HG02571 (cell line): ENCODE results near the gene CWC15.
"Not testable (repeated sequence)": the region's sequence is repeated elsewhere in the genome, so short reads cannot be mapped to it uniquely, and the experiment has no call there.

Experiments used
- ATAC-seq: cut with Tn5 transposase; IDR thresholded peaks from one replicate; pipeline ENCODE4 v1.9.1; 2021; ENCODE audit warnings: mild to moderate bottlenecking, moderate library complexity; ENCODE audit not compliant: unreplicated experiment

CWC15 gene

GRCh38 chr11:94956963-94957362 lies 16.4 kb downstream of the CWC15 start:
- no peak for ATAC-seq

- no peak for ATAC-seq
These were observed 18.6 kb downstream of the CWC15 start for GRCh38 chr11:94954753-94955152.

DNA sequence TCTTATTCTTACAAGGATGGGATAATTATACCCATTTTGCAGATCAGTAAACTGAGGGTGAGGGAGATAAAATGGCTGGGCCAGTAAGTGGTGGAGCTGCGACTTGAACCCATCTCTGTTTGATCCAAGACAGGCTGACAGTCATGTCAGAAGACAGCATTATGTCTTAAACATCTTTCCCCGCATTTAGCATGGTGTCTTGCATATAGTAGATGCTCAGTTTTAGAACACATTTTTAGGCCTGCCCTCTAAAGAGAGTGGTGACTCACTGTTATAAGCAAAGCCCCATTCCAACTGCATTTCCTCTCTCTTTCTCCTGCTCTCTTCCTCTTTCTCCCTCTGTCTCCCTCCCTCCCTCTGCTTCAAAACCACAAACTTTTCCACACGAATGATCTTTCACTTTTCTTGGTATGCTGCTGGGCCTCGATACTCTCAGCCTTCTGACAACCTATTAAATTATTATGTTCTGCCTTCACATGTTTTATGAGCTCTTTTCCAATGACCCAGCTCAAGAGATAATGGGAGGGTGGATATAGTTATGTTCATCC lies 25.2 kb downstream of the CWC15 start:
- ATAC-seq = no peak

DNA sequence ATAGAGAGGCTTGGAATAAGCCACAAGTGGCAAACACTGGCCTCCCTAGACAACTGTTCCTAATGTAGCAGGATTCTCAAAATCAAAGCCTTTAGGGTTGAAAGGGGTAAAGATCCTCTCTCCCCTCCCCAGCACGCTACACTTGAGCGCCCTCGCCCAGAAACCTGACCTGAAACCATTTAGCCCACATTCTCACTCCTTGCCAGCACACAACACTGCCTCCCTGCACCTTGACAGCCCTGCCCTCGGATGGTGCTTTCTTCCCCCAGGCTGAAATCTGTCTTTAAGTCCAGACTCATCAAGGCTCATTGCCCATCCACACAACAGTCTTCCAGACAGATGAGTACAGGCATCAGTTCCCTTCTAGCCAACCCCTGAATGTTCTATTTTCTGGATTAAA lies 26.5 kb downstream of the CWC15 start:
- ATAC-seq = no peak

- ATAC-seq = no peak
These were observed 32.2 kb downstream of the CWC15 start for GRCh38 chr11:94941131-94941530.

DNA sequence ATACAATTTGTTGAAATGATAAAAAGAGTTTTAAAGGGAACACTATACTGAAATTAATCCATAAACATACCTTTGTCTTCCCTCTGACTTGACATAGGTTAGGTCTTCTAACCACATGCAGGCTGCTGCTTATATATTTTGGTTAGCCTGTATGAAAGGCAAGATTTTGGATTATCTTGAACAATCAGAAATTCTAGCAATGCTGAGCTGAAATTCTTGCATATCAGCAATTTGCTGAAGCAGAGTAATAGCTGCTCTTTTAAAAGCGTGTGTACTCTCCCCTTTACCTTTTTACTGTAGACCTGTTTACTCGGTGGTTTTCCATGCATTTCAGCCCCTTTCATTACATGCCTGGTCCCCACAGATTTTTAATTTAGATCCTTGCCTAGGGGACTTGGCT lies 34.0 kb downstream of the CWC15 start:
- no peak for ATAC-seq

GRCh38 chr11:94938095-94939055 lies 35.0 kb downstream of the CWC15 start:
- no peak for ATAC-seq

DNA sequence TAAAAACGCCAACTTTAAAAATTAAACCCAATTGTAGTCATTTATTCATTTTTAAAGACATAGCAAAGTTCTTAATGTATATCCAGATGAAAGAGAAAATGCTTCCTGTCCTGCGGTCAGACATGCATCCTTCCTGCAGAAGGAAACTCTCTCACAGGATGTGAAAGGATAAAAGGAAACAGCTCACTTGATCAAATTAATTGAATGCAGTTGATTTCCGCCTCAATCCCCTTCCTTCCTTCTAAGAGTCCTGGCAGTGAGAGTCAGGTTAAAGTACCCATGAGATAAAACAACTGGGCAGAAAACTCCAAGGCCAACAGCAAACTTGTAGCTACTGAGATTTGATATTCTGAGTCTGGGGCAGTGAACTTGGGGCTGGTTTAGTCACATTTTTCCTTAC lies 38.5 kb downstream of the CWC15 start:
- no peak for ATAC-seq

GRCh38 chr11:94934362-94934761 lies 39.0 kb downstream of the CWC15 start:
- ATAC-seq = no peak

GRCh38 chr11:94933223-94934130 lies 39.9 kb downstream of the CWC15 start:
- no peak for ATAC-seq

GRCh38 chr11:94932503-94932902 lies 40.9 kb downstream of the CWC15 start:
- ATAC-seq = no peak

DNA sequence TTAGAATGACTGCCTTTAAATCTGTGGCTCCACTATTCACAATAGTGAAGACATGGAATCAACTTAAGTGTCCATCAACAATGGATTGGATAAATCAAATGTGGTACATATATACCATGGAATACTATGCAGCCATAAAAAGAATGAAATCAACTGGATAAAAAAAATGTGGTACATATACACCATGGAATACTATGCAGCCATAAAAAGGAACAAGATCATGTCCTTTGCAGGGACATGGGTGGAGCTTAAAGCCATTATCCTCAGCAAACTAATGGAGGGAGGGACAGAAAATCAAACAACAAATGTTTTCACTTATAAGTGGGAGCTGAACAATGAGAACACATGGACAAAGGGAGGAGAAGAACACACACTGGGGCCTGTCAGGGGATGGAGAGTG lies 41.3 kb downstream of the CWC15 start:
- ATAC-seq = not testable (repeated sequence)

DNA sequence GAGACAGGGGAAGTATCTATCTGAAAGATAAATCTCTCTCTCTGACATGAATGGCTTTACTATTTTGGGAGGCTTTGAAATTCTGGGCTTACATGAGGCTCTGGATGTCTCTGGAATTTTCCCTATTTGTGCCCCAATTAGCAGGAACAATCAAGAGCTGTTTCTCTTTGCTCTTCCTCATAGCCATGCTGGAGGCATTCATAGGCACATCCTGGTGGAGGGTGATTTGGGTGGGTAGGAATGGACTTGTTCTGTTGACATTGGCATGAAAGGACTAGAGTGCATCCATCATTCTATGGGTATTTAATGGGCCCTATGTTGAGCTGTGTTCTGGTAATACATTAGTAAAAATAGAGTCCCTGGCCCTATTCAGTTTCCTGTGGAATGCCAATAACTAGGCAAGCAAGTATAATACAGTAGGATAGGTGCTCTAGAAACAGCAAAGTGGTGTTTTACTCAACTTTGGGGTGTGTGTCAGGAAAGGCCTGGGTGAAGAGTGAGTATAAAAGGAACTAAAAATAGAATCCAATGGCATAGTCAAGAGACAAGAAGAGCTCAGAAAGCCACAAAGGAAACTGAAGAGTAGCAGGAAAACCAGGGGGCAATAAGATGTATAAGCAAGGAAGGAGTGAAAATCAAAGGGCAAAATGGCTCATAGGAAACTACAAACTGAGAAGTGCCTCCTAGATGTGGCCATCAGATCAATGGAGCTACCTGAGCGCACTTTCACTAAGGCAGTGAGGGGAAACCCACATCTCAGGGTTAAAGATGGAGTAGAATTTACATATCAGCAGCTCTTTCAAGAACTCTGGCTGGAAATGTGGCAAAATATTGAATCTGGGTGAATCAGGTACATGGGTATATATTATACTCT lies 45.0 kb downstream of the CWC15 start:
- no peak for ATAC-seq

DNA sequence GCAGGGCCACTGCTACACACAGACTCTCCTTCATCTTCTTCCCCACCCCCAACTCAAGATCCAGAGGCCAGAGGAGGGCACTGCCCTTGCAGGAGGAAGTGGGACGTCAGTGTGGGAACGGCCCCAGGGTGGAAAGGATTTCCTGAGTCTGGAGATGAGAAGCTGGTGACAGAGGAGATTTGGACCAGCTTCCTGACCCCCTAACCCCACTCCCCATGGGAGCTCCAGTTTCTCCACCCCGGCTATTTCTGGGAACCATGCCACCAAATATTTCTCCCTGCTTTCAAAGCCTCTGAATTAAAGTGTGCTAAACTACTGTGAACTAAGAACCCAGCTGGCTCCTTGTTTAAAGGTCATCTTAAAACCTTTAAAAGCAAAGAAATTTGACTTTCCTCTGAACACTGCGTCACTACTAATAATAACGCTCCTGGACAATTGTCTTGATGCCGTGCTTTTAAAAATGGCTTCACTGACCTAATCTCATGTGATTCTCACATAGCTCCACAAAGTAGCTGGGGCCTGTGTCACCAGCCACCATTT lies 46.6 kb downstream of the CWC15 start:
- no peak for ATAC-seq

- no peak for ATAC-seq
These were observed 47.1 kb downstream of the CWC15 start for GRCh38 chr11:94926271-94926625.

GRCh38 chr11:94925422-94926270 lies 47.7 kb downstream of the CWC15 start:
- no peak for ATAC-seq

DNA sequence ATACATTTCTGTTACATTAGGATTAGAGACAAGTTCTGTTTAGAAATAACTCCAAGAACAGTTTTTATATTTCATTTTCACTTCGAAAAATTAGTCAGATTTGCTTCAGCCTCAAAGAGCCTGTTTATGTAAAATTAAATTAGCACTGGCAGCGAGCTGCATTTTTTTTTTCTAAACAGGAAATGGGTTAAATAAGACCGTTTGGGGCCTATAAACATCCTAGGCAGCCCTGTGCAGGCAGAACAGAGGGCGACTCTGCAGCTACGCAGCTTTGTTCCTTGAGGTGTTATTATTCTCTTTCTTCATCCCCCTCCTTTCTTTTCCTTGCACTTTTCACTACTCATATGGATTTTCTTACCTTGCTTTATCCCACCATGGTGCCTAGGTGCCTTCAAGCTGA lies 48.7 kb downstream of the CWC15 start:
- ATAC-seq = no peak

GRCh38 chr11:94924171-94924572 lies 49.2 kb downstream of the CWC15 start:
- ATAC-seq = no peak

- ATAC-seq = no peak
These were observed 50.4 kb downstream of the CWC15 start for GRCh38 chr11:94923004-94923334.
